ENCODE measurements around the gene RPUSD4. TPM values are rescaled to one million over a fixed set of nuclear protein-coding genes. Genes with fewer than 3 reads are reported as not detected.

Gene RPUSD4
- total and polyA plus RNA-seq, 2 donors (not counting 1 experiment from before 2014, with no cell fraction given) = 24.5 to 50.4 TPM

DNA sequence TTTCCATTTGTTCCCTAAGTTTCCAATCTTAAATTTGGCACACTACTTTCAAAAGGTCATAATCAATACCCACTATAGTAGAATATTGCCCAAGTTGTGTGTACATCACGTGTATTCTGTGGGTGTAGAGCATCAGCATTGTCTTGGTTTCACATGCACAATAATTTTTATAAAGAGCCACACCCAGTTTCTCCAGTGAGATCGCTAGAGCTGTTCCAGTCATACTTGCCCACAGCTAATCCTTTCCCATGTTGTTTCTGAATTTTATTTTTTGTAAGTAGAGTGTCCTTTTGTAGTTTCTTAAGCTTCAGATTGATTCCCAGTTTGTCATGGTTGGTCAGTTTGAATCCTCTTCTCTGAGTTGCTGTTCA is 13.8 kb upstream of the RPUSD4 start:
- Histone ChIP-seq H3K27me3 (replicated peaks in 1 of 4; ENCODE audit: control extremely low read depth in 1 of 4, control insufficient read depth in 3 of 4, insufficient read depth in 4 of 4, low read length in 3 of 4) (no peaks in the 10 kb centered on the region), H3K9me3 (ENCODE audit: control extremely low read depth in 1 of 3, control insufficient read depth in 2 of 3, insufficient read depth in 1 of 3, low read length in 2 of 3) (peaks cover 0 to 12% (median 0%) of the 10 kb centered on the region in 3 donors), H3K79me2 (ENCODE audit: control insufficient read depth, insufficient read depth, low read length) (peaks cover 23% of the 10 kb centered on the region), H3K9ac (ENCODE audit: low read length) (no peak overlapping the region), H3K4me2 (replicated peaks; ENCODE audit: low read depth, low read length, poor library complexity, severe bottlenecking) (no peak overlapping the region), H3K27ac (ENCODE audit: low read length in 2 of 2) (no peak overlapping the region), H3K36me3 (replicated peaks in 1 of 2; ENCODE audit: control extremely low read depth in 1 of 2, control insufficient read depth in 1 of 2, extremely low read depth in 1 of 2, insufficient read depth in 2 of 2, low read length in 1 of 2) (peaks cover 7% of the 10 kb centered on the region in 2 experiments), H3K4me3 (ENCODE audit: control extremely low read depth in 1 of 5, extremely low read depth in 1 of 5, insufficient read depth in 1 of 5, low read depth in 2 of 5, low read length in 4 of 5) (no peak overlapping the region), H4K20me1 (ENCODE audit: control insufficient read depth, insufficient read depth, low read length, poor library complexity, severe bottlenecking) (no peaks in the 10 kb centered on the region), H2AFZ (ENCODE audit: insufficient read depth, low read depth, low read length, poor library complexity, severe bottlenecking) (no peak overlapping the region), H3K4me1 (ENCODE audit: control insufficient read depth in 2 of 2, insufficient read depth in 2 of 2, low read length in 2 of 2) (no peaks in the 10 kb centered on the region)
- H3K4me3 Mint-ChIP-seq = no peak overlapping the region
- DNase-seq = no peak
- ChIA-PET POLR2A (no interaction called here), CTCF (no interaction called here)
- no peaks in the 10 kb centered on the region for H3K4me1 Mint-ChIP-seq
- ATAC-seq (ENCODE audit: low read depth) = no peak
- no peak overlapping the region for H3K27ac Mint-ChIP-seq
- TF ChIP-seq, protein P1, sequence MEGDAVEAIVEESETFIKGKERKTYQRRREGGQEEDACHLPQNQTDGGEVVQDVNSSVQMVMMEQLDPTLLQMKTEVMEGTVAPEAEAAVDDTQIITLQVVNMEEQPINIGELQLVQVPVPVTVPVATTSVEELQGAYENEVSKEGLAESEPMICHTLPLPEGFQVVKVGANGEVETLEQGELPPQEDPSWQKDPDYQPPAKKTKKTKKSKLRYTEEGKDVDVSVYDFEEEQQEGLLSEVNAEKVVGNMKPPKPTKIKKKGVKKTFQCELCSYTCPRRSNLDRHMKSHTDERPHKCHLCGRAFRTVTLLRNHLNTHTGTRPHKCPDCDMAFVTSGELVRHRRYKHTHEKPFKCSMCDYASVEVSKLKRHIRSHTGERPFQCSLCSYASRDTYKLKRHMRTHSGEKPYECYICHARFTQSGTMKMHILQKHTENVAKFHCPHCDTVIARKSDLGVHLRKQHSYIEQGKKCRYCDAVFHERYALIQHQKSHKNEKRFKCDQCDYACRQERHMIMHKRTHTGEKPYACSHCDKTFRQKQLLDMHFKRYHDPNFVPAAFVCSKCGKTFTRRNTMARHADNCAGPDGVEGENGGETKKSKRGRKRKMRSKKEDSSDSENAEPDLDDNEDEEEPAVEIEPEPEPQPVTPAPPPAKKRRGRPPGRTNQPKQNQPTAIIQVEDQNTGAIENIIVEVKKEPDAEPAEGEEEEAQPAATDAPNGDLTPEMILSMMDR (IDR thresholded peaks at IDR 0.05) = no peak
- no peak for TF ChIP-seq EZH2 (IDR thresholded peaks at IDR 0.05; ENCODE audit: borderline replicate concordance, insufficient read depth, low read depth, low read length, poor library complexity, severe bottlenecking)
- H3K27me3 Mint-ChIP-seq = no peaks in the 10 kb centered on the region
- WGBS (ENCODE audit: insufficient coverage) = no CpG with 5 or more reads among the region's 2 CpGs
- intact Hi-C loops (cut with micrococcal nuclease) = no loop called here
- peaks cover 2% of the 10 kb centered on the region for H3K9me3 Mint-ChIP-seq (ENCODE audit: insufficient read depth)

DNA sequence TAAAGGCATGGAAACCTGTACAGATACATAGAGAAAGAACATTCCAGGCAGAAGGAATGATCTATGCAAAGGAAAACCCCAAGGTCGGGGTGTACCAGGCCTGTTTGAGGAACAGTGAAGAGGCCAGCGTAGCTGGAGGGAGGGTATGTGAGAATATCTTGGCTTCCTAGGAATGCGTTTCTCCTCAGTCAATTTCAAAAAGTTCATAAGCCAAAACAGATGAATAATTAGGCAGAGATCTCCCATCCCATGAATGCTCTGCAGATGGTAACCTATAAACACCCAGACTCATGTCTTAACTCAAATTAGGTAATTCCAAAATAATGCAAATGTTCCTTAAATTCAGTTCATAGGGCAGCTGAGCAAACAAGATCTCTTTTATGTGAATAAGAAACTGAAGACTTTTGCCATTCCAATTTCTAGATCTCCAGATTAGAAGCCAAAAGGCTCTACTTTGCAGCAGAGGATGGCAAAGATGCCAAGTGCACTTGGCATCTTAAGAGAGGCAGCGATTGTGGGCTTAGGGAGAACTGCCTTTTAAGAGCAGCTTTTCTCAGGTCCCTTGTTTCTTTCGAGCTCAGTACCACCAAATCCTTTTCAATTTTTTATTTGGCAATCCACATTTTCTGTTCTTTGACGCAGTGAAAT is 13.3 kb upstream of the RPUSD4 start:
- intact Hi-C loops (cut with micrococcal nuclease) = no loop called here
- DNase-seq (no peak), ATAC-seq (ENCODE audit: low read depth) (no peak)
- H3K79me2 ChIP-seq (ENCODE audit: control insufficient read depth, insufficient read depth, low read length) = peaks cover 28% of the 10 kb centered on the region
- Mint-ChIP-seq H3K27ac (no peak overlapping the region), H3K4me3 (no peak overlapping the region), H3K4me1 (no peaks in the 10 kb centered on the region), H3K9me3 (ENCODE audit: insufficient read depth) (peaks cover 2% of the 10 kb centered on the region), H3K27me3 (no peaks in the 10 kb centered on the region)
- TF ChIP-seq EZH2 (IDR thresholded peaks at IDR 0.05; ENCODE audit: borderline replicate concordance, insufficient read depth, low read depth, low read length, poor library complexity, severe bottlenecking) = no peak
- TF ChIP-seq, protein P1 (IDR thresholded peaks at IDR 0.05) = no peak
- peaks cover 0 to 12% (median 0%) of the 10 kb centered on the region in 3 donors for H3K9me3 ChIP-seq (ENCODE audit: control extremely low read depth in 1 of 3, control insufficient read depth in 2 of 3, insufficient read depth in 1 of 3, low read length in 2 of 3)
- H3K9ac ChIP-seq (ENCODE audit: low read length) = no peak overlapping the region
- no peak overlapping the region for H3K4me2 ChIP-seq (replicated peaks; ENCODE audit: low read depth, low read length, poor library complexity, severe bottlenecking)
- ChIA-PET POLR2A (no interaction called here), CTCF (no interaction called here)
- no peaks in the 10 kb centered on the region for H3K4me1 ChIP-seq (ENCODE audit: control insufficient read depth in 2 of 2, insufficient read depth in 2 of 2, low read length in 2 of 2)
- WGBS (ENCODE audit: insufficient coverage) = 98% methylated on average over 5 of the region's 6 CpGs
- no peak overlapping the region for H2AFZ ChIP-seq (ENCODE audit: insufficient read depth, low read depth, low read length, poor library complexity, severe bottlenecking)
- H3K36me3 ChIP-seq (replicated peaks in 1 of 2; ENCODE audit: control extremely low read depth in 1 of 2, control insufficient read depth in 1 of 2, extremely low read depth in 1 of 2, insufficient read depth in 2 of 2, low read length in 1 of 2) = peaks cover 3 to 4% of the 10 kb centered on the region in 2 experiments
- no peak overlapping the region for H3K27ac ChIP-seq (ENCODE audit: low read length in 2 of 2)
- H3K27me3 ChIP-seq (replicated peaks in 1 of 4; ENCODE audit: control extremely low read depth in 1 of 4, control insufficient read depth in 3 of 4, insufficient read depth in 4 of 4, low read length in 3 of 4) = no peaks in the 10 kb centered on the region
- H4K20me1 ChIP-seq (ENCODE audit: control insufficient read depth, insufficient read depth, low read length, poor library complexity, severe bottlenecking) = no peaks in the 10 kb centered on the region
- no peak overlapping the region for H3K4me3 ChIP-seq (ENCODE audit: control extremely low read depth in 1 of 5, extremely low read depth in 1 of 5, insufficient read depth in 1 of 5, low read depth in 2 of 5, low read length in 4 of 5)

Measured in B cell (primary cell).